Dermis blood vessel endothelial cell (primary cell): ENCODE measurements around the gene FADS1. TPM values are rescaled to one million over a fixed set of nuclear protein-coding genes. Genes with fewer than 3 reads are reported as not detected.

Source experiments
- DNase-seq: peaks from one replicate; pipeline ENCODE4 v3.0.0; 2010
- total RNA-seq: library from RNA; depleted of rRNA; stranded (reverse); fragments of >200 nt; gene quantifications from 2 replicates; pipeline ENCODE4 v1.2.3, GENCODE V29; 2014

FADS1 gene
- total RNA-seq, 1 donor from 2014 or later = 34.9 TPM

- no peak for DNase-seq
These were observed 40.9 kb downstream of the FADS1 start for GRCh38 chr11:61775606-61776554.

GRCh38 chr11:61775106-61775505 is 41.7 kb downstream of the FADS1 start:
- no peak for DNase-seq

DNA sequence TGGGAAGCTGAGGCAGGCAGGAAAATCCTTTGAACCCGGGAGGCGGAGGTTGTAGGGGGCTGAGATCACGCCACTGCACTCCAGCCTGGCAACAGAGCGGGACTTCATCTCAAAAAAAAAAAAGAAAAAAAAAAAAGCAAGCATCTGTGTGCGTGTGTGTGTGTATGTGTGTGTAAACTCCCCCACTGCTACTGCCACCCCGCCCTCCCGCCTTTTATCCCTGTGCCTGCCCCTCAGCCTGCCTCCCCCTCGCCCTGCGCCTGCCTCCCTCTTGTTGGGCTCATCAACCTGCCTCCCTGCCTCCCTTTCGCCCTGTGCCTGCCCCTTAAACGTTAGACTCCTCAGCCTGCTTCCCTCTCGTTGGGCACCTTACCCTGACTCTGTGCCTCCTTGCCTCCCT is 42.4 kb downstream of the FADS1 start:
- DNase-seq = no peak

DNA sequence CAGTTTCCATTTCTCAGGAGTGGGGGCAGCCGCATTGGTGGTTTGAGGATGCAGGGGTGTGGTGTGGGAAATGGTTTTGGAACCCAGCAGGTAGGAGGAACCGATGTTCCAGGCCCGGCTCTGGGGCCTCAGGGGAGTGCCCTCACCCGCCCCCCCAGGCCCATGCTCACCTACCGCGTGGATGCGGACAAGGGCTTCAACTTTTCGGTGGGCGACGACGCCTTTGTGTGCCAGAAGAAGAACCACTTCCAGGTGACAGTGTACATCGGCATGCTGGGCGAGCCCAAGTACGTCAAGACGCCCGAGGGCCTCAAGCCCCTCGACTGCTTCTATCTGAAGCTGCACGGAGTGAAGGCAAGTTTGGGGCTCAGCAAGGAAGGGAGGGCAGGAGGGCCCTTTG is 43.0 kb downstream of the FADS1 start:
- no peak for DNase-seq

DNA sequence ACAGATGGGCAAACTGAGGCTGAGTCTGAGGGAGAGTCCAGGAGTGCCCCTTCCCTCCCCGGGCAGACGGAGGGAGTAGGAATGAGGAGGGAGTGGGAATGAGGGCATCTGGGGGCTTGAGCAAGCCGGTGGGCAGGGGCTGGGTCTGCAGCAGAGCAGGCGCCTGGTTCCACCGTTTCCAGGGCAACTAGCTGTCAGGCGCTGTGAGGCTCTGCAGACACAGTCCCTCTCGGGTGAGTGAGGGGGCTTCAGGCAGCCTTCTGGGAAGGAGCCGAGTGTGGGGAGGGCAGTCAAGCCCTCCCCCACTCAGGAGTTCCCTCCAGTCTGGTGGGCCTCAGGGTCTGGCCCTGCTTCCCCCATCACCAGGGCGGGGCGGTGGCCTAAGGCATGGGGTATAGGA is 43.4 kb downstream of the FADS1 start:
- no peak for DNase-seq

DNA sequence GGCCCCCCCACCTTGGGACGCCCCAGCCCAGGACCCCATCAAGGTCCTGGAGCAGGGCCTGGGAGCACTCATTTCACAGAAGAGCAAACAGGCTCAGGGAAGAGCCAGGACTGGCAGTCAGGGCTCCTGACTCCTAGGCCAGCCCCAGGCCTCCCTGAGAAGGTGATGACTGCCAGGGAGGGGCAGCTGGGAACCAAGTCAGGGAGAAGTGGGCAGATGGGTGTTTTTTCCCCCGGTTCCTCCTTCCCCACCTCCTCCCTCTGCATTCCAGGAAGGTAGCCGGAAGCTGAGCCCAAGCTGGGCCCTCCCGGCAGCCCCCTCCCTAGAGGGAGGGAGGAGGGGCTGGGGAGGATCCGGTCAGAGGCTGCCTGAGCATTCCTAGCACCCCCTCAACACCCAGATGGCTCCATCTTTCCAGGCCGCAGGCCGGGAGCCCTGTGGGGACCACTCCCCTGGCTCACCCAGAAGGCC is 44.8 kb downstream of the FADS1 start:
- DNase-seq = no peak

- DNase-seq = no peak
These were observed 45.5 kb downstream of the FADS1 start for GRCh38 chr11:61771195-61771894.

- DNase-seq = no peak
These were observed 46.7 kb downstream of the FADS1 start for GRCh38 chr11:61769946-61770683.

- no peak for DNase-seq
These were observed 47.5 kb downstream of the FADS1 start for GRCh38 chr11:61769169-61769920.

GRCh38 chr11:61768376-61769076 is 48.3 kb downstream of the FADS1 start:
- no peak for DNase-seq

DNA sequence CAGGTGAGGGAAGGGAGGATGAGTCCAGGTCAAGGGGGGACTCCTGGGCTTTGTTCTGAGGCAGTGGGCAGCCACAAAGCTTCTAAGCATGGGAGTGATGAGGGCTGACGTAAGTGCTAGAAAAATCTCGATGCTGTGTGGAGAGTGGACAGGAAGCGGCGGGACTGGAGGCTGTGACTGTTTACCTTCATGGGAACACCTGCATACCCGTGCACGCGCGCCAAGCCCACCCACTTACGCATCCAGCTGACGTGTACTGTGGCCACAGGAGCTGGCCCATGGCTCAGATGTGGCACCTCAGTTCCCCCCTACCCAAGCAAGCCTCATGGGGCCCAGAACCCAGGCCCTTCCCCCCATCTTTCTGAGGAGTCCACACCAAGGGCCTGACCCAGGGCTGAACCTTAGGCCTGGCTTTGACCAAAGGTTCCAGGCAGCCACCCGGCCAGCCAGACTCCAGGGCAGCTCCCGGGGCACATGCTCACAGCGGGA is 50.4 kb downstream of the FADS1 start:
- DNase-seq = no peak

GRCh38 chr11:61765550-61766253 is 51.1 kb downstream of the FADS1 start:
- DNase-seq = no peak

DNA sequence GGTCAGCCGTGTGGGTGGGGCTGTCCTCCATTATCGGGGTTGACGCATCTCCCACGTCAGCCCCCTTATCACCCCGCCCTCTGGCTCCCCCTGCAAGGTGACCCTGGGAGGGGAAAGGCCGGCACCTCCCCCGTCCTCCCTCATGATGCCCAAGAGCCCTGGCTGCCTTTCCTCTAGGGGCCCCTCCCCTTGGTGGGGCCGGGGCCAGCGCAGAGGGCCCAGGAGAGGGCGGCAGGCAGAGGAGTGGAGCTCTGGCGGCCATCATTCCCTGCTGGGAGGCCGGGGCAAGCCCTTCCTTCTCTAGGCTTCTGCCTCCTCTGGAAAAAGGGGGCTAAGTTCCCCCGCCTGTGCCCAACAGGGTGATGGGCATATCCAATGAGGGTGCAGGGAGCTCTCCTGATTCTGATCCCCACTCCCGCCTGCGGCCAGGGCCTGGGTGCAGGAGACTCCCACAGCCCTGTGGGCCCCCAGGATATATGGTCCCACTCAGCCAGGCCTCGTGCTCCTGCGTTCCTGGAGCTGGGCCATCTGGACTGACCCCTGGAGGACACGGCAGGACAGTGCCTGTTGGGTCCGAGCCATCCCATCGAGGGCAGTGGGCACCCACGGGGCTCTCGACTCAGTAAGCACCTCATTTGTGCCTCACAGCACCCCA is 52.1 kb downstream of the FADS1 start:
- no peak for DNase-seq

DNA sequence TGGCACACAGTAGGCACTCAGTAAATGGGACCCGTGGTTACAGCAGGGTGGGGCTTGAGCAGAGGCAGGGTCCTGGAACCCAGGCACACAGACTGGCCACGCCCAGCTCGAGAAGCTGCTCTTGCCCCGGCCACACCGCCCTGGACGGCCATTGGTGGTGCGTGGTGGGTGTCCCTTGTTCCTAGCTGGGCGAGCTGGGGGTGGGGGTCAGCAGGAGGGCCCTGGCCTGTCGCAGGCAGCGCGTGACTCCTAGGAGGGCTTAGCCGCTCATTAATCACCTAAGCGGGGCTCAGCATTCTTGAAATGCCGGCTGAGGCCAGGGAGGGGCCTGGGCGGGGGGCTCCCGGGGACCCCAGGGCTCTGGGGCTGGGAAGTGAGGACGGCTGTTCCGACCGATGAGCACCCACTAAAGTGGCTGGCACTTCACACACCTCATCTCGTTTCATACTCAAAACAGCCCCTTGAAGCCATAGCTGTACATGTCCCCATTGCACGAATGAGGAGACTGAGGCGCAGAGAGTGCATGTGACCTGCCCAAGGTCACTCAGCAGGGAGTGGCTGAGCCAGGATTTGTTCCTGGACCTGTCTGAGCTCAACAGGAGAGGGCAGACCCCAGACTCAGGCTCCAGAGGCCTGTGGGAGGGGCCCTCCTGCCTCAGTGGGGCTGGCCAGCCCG is 52.7 kb downstream of the FADS1 start:
- DNase-seq = no peak

GRCh38 chr11:61762798-61763197 is 54.0 kb downstream of the FADS1 start:
- DNase-seq = no peak

GRCh38 chr11:61762223-61762615 is 54.6 kb downstream of the FADS1 start:
- DNase-seq = no peak

GRCh38 chr11:61761440-61762222 is 55.2 kb downstream of the FADS1 start:
- DNase-seq = no peak

DNA sequence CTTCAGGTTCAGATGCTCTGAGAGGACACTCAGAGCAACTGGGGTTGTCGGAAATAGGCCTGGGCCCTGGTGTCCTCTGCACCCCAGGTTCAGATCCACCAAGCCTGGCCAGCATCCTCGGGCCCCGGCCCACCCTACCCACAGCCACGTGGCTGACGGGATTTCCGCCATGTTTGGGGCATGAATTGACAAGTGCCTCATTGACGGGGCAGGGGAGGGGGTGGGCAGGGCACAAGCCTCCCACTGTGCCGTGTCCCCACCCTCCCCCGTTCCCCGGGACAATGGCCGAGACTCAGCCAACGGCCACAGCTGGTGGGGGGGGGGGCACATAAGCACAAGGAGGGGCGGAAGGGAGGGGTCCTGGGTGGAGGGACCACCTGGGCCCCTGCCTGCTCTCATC is 55.9 kb downstream of the FADS1 start:
- DNase-seq = no peak
